Right lobe of liver (tissue), 4 donors: ENCODE data around the gene MFSD1.

ENCODE experiments used
- CTCF ChIP-seq, 4 donors: fragments of 200-600 bp in 3 of 4; fragments of 450-650 bp in 1 of 4; IDR thresholded peaks; one replicate each; pipeline versions ENCODE4 v1.5.1 to v1.8.0; 2016 to 2022; ENCODE audit warnings: antibody characterized with exemption in 4 of 4, mild to moderate bottlenecking in 2 of 4
- POLR2A ChIP-seq: fragments of 450-650 bp; IDR thresholded peaks from one replicate; pipeline ENCODE4 v1.6.1; 2017; ENCODE audit warnings: antibody characterized with exemption, mild to moderate bottlenecking
- donor health status: DM: no; HTN: no; CAD: no.
- donor health status: DM: no; HTN: no; CAD: no.
- donor health status: DM: no; HTN: yes; CAD: no.

- no peak for TF ChIP-seq CTCF (IDR thresholded peaks at IDR 0.05)
- no peak for TF ChIP-seq POLR2A
These were observed 21.1 kb upstream of the MFSD1 start for GRCh38 chr3:158780766-158781165.
